Head of caudate nucleus (tissue), 42 donors: ENCODE measurements around the gene KCTD5.

ENCODE experiments used
- DNase-seq, 42 donors: peaks; one replicate each; pipeline versions ENCODE4 v3.0.0 to v3.0.0-alpha.2; 2020 to 2021; ENCODE audit warnings: mixed read lengths in 7 of 42
- intact Hi-C: fragments of 100-400 bp; cut with DNase I; formaldehyde crosslinking; loops from one replicate; pipeline ENCODE4 v1.15.0; 2022

Gene KCTD5

DNA sequence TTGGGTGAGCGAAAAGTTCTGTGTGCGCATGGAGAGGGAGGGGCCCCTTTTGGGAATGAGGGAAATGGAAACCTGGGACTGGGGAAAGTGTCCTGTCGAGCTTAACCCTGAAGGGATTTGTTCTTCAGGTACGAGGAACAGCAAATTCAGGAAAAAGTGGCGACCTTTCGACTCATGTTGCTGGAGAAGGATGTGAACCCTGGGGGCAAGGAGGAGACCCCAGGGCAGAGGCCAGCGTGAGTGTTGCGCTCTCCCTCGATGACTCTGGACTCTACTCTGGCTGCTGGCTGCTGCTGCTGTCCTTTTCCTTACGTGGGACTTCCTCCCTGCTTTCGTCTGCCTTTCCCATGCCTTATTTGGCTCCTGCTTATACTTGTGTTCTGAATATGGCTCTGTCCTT, 75.0 kb downstream of the KCTD5 start:
- intact Hi-C loops, result no loop called here
- DNase-seq, result no peak
